Measurements from ENCODE around the gene ENTREP1.

ENTREP1 gene

DNA sequence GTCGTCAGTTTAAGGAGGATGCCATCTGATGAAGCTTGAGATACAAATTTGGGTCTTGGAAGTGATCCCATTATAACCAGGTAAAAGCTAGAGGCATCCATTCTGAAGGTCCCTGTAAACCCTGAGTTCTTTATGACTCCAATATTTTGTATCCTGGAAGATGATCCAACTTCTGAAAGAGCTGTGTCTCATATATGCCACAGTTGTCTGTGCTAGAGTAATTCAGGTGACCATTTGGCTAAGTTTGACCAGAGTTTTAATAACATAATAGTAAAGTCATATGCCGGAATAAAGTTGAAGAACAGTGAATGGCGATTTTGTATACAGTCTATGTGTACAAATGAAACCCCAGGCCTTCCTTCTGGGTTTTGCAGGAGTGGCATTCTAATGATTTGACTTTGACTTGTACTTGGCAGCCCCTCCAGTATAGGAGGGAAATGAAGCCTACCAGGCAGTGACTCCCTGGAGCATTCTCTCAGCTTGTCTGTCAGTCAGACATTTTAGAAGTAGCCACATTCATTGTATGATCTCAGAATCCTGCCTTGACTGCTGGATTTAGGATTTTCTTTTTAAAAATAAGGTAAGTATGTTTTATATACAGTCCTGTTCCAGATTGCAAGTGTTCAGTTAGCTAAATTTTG, 39.6 kb downstream of the ENTREP1 start:
- no peak for DNase-seq (ENCODE audit: low read depth in 3 of 3, low spot score in 1 of 3)

DNA sequence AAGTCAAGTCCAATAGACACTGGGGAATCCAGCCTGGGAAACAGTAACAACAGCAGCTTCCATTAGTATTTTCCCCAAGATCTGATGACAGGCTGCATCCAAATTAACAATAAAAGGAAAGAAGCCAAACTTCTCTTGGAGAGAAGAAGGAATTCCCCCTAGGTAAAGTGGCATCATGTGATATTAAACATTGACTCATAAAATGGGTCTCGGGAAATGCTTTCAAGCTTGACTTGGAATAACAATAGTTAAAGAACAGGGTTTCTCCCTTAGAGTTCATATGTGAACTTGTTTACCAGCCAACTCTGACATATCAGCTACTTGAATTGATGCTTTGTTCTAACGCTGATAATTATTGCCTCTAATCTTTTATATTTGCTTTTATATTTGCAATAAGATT, 45.4 kb downstream of the ENTREP1 start:
- DNase-seq (ENCODE audit: low read depth in 3 of 3, low spot score in 1 of 3): no peak

DNA sequence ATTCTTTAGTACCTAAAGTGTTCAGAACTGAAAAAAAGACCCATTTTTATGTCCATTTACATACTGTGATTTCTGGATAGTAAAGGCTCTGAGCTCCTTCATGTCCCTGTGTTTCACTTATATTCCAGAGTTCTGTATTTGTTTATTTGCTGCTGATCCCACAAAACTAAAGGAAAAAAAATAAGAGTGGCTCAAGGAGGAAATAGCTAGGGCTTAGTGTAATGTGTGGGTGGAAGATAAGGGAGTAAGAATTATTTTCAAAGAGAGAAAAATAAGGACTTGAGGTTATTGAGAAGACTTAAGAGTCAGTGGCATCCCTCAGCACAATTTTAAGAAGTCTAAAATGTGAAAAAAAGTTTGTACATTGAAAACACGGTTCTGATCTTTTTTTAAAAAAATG, 46.0 kb downstream of the ENTREP1 start:
- no peak for DNase-seq (ENCODE audit: low read depth in 3 of 3, low spot score in 1 of 3)

DNA sequence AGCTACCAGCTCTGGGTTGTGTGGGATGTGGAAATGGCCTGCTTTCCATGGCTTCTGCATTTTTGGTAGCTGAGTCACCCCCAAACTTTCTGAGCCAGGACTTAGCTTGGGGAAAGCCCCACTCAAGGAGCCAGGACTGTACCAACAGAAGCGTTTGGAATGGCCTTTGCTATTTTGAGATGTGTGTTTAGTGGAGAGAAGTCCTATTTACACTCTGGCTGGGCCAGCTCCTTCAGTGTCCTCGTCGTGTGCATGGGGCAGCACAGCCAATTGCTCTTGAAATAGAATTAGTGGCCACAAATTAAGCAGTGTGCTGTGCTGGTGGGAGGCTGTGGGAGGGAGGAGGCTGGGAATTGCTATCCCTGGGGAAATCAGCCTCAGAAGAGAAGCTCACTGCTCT, 51.6 kb downstream of the ENTREP1 start:
- no peak for DNase-seq (ENCODE audit: low read depth in 3 of 3, low spot score in 1 of 3)

DNA sequence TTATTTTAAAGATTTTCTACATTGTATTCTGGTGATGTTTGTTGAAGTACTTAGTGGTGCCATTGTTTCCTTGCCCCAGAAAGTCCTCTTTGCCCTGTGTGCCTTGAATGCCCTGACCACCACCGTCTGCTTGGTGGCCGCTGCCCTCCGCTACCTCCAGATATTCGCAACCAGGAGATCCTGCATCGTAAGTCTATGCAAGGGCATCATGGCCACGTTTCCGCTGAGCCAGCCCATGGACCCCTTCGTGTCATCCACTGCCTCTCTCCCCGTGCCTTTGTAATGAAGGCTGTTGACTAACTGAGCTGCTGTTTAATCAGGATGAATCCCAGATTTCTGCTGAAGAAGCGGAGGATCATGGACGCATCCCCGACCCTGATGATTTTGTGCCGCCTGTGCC, 52.3 kb downstream of the ENTREP1 start:
- DNase-seq (ENCODE audit: low read depth in 3 of 3, low spot score in 1 of 3): no peak

DNA sequence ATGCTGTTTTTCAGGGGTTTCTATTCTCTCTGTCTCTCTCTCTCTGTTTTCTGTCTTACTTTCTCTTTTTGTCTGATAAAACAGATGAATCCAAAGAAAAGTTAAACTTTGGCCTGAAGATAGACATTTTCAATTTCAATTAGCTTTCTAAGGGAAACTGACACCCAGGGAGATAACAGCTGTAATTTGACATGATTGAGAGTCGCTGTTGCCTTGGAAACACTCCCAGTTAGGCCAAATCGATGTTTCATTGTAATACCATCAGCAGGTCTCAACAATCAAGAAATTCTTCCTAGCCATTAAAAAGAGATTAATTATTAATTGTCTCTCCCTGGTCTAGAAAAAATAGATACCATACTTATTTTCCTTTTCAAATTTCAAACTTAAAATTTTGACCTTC, 53.0 kb downstream of the ENTREP1 start:
- no peak for DNase-seq (ENCODE audit: low read depth in 3 of 3, low spot score in 1 of 3)

DNA sequence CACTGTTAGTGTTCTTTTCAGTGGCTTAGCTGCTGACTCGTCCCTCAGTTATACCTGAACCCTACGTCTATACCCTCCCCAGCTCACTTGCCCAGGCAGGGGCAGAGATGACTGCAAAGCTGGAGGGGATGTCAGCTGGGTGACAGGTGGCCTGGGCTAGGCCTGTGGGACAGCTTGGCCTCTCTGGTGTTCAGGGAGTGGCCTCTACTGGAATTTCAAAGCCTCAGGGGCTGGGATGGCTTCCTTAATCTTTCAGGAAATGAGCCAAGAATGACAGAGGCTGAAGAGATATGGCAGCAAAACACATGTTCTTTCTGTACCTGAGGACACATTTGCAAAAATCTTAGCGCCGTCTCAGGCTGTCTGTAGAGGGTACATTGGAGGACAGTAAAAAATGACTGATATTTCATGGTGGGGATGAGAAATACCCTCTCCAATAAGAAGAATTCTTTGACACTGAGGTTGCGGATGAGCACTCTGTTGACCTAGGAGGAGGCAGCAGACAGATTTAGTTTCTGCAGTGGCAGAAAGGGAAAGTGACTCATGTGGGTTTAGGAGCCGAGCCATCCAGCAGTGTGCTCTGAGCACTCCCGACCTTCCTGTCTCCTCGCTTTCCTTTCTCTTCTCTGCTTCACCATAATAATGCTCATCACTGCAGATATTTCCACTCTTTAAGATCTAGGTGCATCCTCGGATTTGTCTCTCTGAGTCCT, 54.4 kb downstream of the ENTREP1 start:
- DNase-seq (ENCODE audit: low read depth in 3 of 3, low spot score in 1 of 3): no peak

DNA sequence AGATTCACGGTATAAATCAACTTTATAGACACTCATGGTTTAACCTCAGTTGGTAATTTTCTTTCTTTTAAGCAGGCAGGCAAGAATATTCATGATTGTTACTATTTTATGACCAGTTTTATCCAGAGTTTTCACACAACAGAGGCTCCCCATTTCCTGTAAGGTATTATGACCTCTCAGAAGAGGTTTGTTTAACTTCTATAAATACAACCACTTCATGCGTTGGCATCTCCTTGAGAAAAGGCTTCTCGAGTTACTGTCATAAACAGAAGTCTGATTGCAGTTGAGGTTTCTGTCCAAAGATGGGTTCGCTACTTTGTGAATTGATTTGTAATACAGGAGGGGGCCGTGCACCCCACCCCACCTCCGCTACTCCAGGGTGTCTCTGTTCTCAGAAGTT, 55.3 kb downstream of the ENTREP1 start:
- no peak for DNase-seq (ENCODE audit: low read depth in 3 of 3, low spot score in 1 of 3)

DNA sequence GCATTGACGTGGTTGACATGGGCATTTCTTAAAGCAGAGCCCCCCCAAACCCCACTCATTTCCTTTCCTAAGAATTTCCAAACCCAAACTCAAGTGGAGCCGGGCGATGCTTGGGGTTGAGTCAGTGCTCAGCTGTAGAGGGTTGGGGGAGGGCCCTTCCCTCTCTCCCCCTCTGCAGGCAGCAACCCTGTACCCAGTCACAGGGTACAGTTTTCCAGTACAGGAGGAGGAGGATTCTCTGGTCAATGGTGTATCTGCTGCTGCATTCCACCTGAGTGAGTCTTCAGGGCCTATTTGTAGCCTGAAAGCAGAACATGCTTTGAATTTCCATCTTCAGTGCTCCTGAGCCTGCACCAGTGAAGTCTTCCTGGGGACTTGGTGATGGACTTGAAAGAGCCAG, 55.8 kb downstream of the ENTREP1 start:
- no peak for DNase-seq (ENCODE audit: low read depth in 3 of 3, low spot score in 1 of 3)

DNA sequence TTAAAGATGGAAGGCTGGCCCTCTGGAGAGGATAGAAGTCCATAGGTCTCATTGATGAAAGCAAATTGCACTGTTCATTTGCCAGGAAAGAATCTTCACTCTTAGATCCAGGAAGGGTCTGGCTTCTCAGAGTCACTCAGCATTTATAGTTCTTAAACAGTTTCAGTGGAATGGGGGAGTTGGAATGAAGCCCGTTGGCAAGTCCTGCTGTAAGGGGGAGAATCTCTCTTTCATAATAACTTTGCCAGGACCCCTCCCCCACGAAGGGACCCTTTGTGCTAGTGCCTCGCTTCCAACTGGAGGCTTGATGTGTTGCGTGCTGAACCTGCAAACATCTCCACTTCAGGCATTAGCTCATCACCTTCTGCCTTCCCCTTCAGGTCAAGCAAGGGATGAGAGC, 57.1 kb downstream of the ENTREP1 start:
- no peak for DNase-seq (ENCODE audit: low read depth in 3 of 3, low spot score in 1 of 3)

DNA sequence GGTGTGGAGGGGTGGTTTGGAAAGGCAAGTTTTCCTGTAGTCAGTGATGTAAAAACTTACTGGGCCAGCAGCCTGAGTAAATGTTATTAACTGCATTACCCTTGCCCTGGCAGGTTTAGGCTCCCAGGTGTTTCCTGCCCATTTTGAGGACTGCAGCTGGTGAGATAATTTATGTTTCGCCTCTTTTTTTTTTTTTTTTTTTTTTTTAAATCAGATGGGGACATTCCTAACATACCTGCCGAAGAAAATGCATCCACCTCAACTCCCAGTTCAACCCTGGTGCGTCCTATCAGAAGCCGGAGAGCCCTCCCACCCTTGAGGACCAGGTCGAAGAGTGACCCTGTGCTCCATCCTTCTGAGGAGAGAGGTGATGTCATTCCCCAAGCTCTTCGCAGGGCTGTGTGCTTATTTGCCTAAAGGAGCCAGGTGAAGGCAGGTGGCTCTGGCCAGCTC, 60.6 kb downstream of the ENTREP1 start:
- DNase-seq (ENCODE audit: low read depth in 3 of 3, low spot score in 1 of 3): no peak

DNA sequence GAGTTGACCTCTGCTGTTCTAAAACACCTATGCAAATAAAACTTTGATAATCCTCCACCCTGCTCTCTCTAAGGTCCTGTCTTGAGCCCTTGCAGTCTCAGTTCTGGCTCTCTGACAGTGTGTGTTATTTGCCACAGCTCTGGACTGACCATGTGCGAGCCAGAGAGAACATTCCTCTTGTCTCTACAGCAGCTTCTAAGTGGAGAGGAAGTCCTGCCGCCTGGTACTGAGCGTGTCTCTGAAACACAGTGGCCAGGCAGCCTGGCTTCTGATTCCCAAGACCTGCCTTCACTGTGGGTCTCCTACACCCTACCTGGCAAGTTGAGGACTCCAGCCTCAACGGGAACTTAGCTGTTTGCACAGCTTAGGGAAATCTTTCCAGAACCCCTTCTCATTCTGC, 61.6 kb downstream of the ENTREP1 start:
- DNase-seq (ENCODE audit: low read depth in 3 of 3, low spot score in 1 of 3): no peak

DNA sequence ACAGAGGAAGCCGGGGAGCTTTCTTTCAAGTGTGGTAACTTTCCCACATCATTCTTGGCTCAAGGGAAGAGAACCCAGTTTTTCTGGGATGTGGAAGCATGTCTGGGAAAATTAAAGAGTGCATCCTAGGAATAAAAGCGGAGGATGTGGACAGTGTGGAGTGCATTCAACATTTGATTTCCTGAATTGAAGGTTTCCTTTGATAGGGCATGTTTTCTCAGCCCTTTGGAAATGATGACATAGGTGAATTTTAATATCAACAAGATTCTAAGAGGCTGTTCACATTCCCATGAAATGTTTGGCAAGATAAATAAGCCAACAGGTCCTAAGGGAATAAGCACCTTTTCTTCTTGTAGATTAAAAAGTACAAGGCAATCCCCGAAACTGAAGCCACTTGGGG, 63.6 kb downstream of the ENTREP1 start:
- DNase-seq (ENCODE audit: low read depth in 3 of 3, low spot score in 1 of 3): no peak

DNA sequence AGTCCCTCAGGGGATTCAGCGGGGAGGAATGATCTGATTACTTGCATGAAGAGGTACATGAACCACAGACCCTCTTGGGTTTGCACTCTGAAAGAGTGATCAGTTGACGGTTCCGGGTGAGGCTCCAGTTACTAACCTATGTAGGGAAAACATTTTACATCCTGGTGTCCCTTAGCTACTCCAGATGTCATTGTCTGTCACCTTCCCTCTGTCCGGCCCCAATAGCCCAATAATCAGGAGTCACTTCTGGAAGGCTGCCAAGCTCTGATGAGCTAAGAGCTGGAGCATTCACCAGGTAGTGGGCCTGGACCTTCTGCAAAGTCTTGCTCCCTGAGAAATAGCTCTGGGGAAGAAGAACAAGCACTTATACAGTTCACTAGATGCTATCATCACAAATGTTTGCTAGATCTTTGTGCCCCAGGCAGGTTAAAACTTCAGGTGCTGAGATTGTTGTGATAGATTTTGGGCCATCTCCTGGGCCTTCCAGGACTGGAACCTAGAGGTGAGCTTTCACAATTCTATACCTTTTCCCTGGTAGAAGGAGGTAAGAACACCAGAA, 64.5 kb downstream of the ENTREP1 start:
- no peak for DNase-seq (ENCODE audit: low read depth in 3 of 3, low spot score in 1 of 3)

DNA sequence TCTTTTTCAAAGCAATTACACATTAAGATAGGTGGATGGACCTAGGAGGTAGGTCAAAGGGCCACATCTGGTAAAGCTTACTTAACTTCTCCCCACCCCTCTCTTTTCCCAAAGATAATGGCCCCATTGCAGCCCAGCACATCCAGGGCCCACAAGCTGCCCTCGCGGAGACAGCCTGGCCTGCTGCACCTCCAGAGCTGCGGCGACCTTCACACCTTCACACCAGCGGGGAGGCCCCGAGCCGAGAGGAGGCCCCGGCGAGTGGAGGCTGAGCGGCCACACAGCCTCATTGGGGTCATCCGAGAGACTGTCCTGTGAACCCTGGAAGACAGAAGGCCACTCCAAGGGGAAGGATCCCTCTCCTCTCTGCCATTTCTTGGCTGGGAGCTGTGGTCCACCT, 66.5 kb downstream of the ENTREP1 start:
- no peak for DNase-seq (ENCODE audit: low read depth in 3 of 3, low spot score in 1 of 3)

DNA sequence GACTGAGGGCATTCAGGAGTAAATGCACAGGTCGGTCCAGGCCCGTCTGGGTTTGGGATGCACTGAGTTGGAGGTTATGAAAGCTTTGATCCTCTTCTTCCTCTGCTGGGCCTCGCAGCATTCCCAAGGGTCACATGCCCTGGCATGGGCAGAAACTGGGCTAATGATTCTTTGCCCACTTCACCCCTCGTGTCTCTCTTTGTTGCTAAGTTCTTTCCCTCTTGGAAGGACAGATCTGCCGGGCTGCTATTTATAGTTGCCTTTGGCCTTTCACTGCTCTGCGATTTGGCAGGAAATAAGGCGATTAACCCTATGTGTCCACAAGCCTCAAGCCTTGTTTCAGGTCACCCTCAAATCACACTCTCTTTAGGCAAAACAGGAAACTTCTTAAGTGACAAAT, 66.9 kb downstream of the ENTREP1 start:
- DNase-seq (ENCODE audit: low read depth in 3 of 3, low spot score in 1 of 3): no peak

DNA sequence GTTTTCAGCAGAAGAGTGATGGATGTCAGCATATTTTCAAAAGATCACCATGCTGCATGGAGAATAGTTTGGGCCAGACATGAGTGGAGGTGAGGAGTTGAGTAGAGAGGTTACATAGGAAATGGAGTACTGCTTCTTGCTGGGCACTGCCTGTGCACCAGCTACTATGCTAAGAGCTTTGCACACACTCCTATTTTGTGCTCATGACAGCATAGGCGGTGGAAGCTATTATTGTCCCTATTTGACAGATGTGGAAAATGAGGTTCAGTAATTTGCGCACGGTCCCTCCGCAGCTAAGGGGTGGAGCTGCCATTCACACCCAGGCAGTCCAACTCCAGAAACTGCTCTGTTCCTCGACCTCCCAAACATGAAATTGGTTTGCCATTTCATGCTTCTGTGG, 67.8 kb downstream of the ENTREP1 start:
- no peak for DNase-seq (ENCODE audit: low read depth in 3 of 3, low spot score in 1 of 3)

DNA sequence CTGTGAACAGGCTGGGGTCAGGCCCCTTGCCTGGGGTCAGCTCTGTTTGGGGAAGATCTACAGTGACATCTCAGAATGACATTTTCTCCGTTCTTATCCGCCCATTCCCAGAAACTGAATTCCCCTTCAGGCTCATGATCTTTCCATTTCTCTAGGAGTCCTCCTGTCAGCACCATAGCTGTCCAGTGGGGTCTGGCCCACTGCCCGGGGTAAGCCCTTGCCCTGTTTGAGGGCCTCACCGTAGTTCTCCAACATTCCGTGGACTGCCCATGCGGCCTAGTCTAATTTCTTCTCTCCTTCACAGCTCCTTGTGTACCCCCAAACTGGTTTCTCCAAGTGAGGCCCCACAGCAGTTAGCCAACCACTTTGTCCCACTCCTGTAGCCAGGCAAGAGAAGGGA, 68.4 kb downstream of the ENTREP1 start:
- no peak for DNase-seq (ENCODE audit: low read depth in 3 of 3, low spot score in 1 of 3)

DNA sequence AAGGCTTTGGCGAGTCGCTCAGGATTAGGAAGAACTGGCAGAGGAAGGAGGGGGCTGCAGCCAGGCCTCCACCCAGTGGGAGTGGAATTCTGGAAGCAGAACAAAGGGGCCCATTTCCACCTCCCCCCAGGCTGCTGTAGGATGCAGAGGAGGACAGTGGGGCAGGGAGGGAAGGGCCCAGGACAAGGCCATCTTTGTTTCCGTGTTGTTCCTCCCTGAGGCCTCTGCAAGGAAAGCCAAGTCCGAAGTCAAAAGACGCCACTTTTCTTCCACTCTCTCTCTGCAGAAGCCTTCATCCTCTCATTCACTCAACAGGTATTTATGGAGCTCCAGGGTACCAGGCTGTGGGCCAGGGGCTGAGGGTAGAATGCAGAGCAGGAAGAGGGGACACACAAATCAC, 70.7 kb downstream of the ENTREP1 start:
- DNase-seq (ENCODE audit: low read depth in 3 of 3, low spot score in 1 of 3): no peak

DNA sequence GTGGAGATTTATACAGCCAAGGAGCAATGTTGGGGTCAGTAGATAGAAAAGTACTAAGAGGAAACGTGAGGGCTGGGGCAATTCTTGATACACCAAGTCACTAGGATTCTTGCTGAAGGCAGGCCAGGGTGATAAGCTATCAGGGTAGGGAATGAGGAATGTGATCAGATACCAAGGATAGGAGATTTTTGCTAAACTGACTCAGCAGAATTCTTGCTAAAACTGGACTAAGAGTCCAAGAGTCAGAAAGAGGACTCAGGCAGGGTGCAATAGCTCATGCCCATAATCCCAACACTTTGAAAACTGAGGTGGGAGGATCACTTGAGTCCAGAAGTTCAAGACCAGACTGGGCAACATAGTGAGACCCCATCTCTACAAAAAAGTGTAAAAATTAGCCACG, 71.7 kb downstream of the ENTREP1 start:
- no peak for DNase-seq (ENCODE audit: low read depth in 3 of 3, low spot score in 1 of 3)

DNA sequence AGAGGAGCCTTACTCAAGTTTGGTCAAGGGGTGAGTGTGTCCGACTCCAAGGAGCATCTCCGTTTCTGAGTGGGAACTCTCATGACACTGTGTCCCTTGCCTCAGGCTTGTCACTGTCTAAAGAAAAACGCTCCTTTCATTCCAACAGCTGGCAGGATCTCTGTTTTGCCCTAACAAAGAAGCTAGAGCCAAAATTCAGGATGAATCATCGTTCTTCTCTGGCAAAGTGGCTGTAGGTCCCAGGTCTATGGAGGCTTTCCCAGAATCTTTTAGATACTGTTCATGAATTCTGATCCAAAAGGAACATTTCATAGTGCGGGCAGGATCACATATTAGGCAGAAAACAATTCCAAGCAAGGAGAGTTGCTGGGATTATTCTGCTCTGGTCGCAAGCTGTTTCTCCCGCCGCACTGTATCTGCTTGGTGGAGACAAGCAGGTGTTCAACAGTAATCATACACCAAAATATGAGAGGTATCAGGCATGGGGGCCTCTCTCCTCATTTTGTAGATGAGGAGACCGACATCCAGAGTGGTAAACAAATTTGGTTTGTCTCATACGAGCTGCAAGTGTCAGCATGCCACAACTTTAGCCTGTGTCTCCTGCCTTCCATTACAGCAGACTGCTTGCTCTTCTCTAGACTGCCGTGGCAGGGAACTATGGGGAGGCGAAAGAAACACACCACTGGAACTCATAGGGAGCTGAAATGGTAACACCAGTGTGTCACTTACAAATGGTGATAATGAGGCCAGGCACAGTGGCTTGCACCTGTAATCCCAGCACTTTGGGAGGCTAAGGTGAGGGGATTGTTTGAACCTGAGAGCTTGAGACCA, 72.6 kb downstream of the ENTREP1 start:
- no peak for DNase-seq (ENCODE audit: low read depth in 3 of 3, low spot score in 1 of 3)

DNA sequence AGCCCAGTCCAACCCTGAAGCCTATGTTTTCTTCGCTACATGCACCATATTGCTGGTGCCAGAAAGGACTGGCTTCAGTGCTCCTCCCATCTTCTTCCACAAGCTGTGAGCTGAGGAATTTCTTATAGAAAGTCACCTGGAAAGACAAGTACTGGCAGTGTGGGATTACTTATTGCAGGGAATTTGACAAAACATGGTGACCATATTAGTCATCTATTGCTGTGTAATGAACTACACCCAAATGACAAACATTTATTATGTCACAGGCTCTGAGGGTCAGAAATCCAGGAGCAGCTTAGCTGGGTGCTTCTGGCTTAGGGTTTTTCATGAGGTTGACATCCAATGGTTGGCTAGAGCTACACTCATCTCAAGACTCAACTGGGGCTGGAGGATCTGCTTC, 75.5 kb downstream of the ENTREP1 start:
- DNase-seq (ENCODE audit: low read depth in 3 of 3, low spot score in 1 of 3): no peak

Data from stimulated activated CD4-positive, alpha-beta T cell treated with anti-CD3 and anti-CD28 coated beads, TNF-alpha, amount 100 ng/mL, for 1 hour (primary cell).